HepG2 (cell line): Measurements from ENCODE around the gene PLXDC2. TPM values are rescaled to one million over a fixed set of nuclear protein-coding genes. Genes with fewer than 3 reads are reported as not detected.

ENCODE experiments used
- ATAC-seq: fragments of 200-7000 bp; cut with Tn5 transposase; 3 replicates; pipeline ENCODE4 v1.9.1; 2020; ENCODE audit warnings: mild to moderate bottlenecking, moderate library complexity
- BruUV-seq: library from RNA; stranded (reverse); fragments of 400-500 nt; replicated peaks from 2 replicates; lab custom pipeline; 2021; lab: Mats Ljungman, UMichigan
- CTCF ChIA-PET: fragments of 300-600 bp; formaldehyde crosslinking; extraction: SDS; loops from one replicate; lab custom pipeline; 2021; ENCODE audit warnings: low total read pairs, inconsistent platforms, low intra/inter-chr PET ratio; lab: Yijun Ruan, JAX
- POLR2A ChIA-PET: fragments of 350-600 bp; sonication (Branson Sonifier 250); formaldehyde crosslinking; loops from one replicate; lab custom pipeline; 2020; ENCODE audit warnings: antibody characterized with exemption, inconsistent platforms; lab: Yijun Ruan, JAX
- DNase-seq: peaks from one replicate; pipeline ENCODE4 v3.0.0-alpha.2; 2015; ENCODE audit warnings: low spot score
- FAIRE-seq: peaks from 3 replicates; lab custom pipeline; 2011; peaks lifted over from hg19 to GRCh38; lab: Jason Lieb, UNC
- H2AFZ ChIP-seq: one replicate; pipeline ENCODE4 v1.6.1; 2011; ENCODE audit warnings: low read length, inconsistent platforms
- H3K27ac ChIP-seq: fragments of 300-600 bp; 3 replicates; pipeline ENCODE4 v1.8.0; 2011; ENCODE audit warnings: mixed run types, mild to moderate bottlenecking, mixed read lengths, low read length, inconsistent platforms; ENCODE audit not compliant: insufficient read depth; ENCODE audit errors: extremely low read length
- H3K27me3 ChIP-seq, 2 experiments: fragments of 200-600 bp in 1 of 2; 2 replicates in 1 of 2; 3 replicates in 1 of 2; pipeline versions ENCODE4 v1.6.0 to v1.8.0; 2011; ENCODE audit warnings: low read length in 2 of 2, mild to moderate bottlenecking in 2 of 2, moderate library complexity in 2 of 2, inconsistent platforms in 1 of 2; ENCODE audit not compliant: insufficient read depth in 2 of 2, control insufficient read depth in 1 of 2
- H3K36me3 ChIP-seq, 2 experiments: fragments of 200-600 bp in 1 of 2; replicated peaks in 1 of 2; 2 replicates in 1 of 2; 3 replicates in 1 of 2; pipeline versions ENCODE4 v1.5.1 to v1.8.0; 2011; ENCODE audit warnings: low read length in 2 of 2, inconsistent platforms in 1 of 2; ENCODE audit not compliant: insufficient read depth in 2 of 2, control insufficient read depth in 1 of 2
- H3K4me1 ChIP-seq: 2 replicates; pipeline ENCODE4 v1.5.1; 2012; ENCODE audit warnings: low read length, inconsistent platforms; ENCODE audit not compliant: insufficient read depth
- H3K4me2 ChIP-seq: 2 replicates; pipeline ENCODE4 v1.6.0; 2011; ENCODE audit warnings: low read depth, low read length, inconsistent platforms
- H3K4me3 ChIP-seq, 3 experiments: fragments of 200-600 bp in 1 of 3; sonication (generic), shearing (Covaris generic) in 1 of 3; replicated peaks in 1 of 3; 2 replicates each; pipeline ENCODE4 v1.5.1; 2011 to 2016; ENCODE audit warnings: low read length in 3 of 3, inconsistent platforms in 2 of 3, low read depth in 2 of 3, mild to moderate bottlenecking in 2 of 3, control low read depth in 1 of 3, mixed read lengths in 1 of 3; ENCODE audit not compliant: insufficient read depth in 1 of 3
- H3K79me2 ChIP-seq: one replicate; pipeline ENCODE4 v1.6.1; 2011; ENCODE audit warnings: low read length, inconsistent platforms; ENCODE audit not compliant: insufficient read depth
- H3K9ac ChIP-seq: 2 replicates; pipeline ENCODE4 v1.6.0; 2011; ENCODE audit warnings: mild to moderate bottlenecking, low read depth, low read length, inconsistent platforms; ENCODE audit not compliant: insufficient read depth
- H3K9me3 ChIP-seq: 2 replicates; pipeline ENCODE4 v1.5.1; 2012; ENCODE audit warnings: mild to moderate bottlenecking, low read length
- H4K20me1 ChIP-seq: 2 replicates; pipeline ENCODE4 v1.6.0; 2011; ENCODE audit warnings: inconsistent platforms, mild to moderate bottlenecking, low read length, moderate library complexity; ENCODE audit not compliant: insufficient read depth
- GPN1 ChIP-seq: sonication (generic); formaldehyde crosslinking; IDR thresholded peaks from 2 replicates; pipeline ENCODE4 v1.5.1; 2020; ENCODE audit warnings: missing genetic modification reagents, borderline replicate concordance
- KAT2B ChIP-seq: fragments of 150-350 bp; IDR thresholded peaks from 2 replicates; pipeline ENCODE4 v1.6.1; 2014; ENCODE audit warnings: low read depth, low read length, borderline replicate concordance
- MBD4 ChIP-seq: IDR thresholded peaks from 2 replicates; pipeline ENCODE4 v1.6.1; 2012; ENCODE audit warnings: low read length, inconsistent platforms, borderline replicate concordance
- PTBP1 ChIP-seq: fragments of 200-400 bp; formaldehyde crosslinking; IDR thresholded peaks from 2 replicates; pipeline ENCODE4 v1.6.1; 2018; ENCODE audit warnings: low read length, low read depth; ENCODE audit not compliant: poor library complexity, severe bottlenecking
- RAD21 ChIP-seq: fragments of 450-650 bp; formaldehyde crosslinking; IDR thresholded peaks from 2 replicates; pipeline ENCODE4 v1.5.0; 2020; ENCODE audit warnings: mild to moderate bottlenecking
- TEAD2 ChIP-seq: sonication (generic); formaldehyde crosslinking; IDR thresholded peaks from 2 replicates; pipeline ENCODE4 v1.9.0; 2021; ENCODE audit warnings: missing genetic modification reagents
- ZMAT3 ChIP-seq: sonication (generic); formaldehyde crosslinking; conservative IDR thresholded peaks from 2 replicates; pipeline ENCODE4 v1.7.0; 2021; ENCODE audit warnings: missing genetic modification reagents
- ZNF124 ChIP-seq: sonication (generic); formaldehyde crosslinking; IDR thresholded peaks from 2 replicates; pipeline ENCODE4 v1.4.0; 2020; ENCODE audit warnings: missing genetic modification reagents
- ZNF282 ChIP-seq: fragments of 450-650 bp; IDR thresholded peaks from 2 replicates; pipeline ENCODE4 v1.6.1; 2018; ENCODE audit not compliant: partially characterized antibody
- ZNF552 ChIP-seq: sonication (generic); formaldehyde crosslinking; IDR thresholded peaks from 2 replicates; pipeline ENCODE4 v1.9.0; 2022; ENCODE audit warnings: missing genetic modification reagents, mild to moderate bottlenecking, borderline replicate concordance
- WGBS: methylation state at CpG from one replicate; pipeline ENCODE4 v1.1.6; 2017; ENCODE audit warnings: low lambda C conversion rate; 5-methylcytosine and 5-hydroxymethylcytosine counted together
- in situ Hi-C: cut with HindIII; loops from 2 replicates; pipeline ENCODE4 v1.10.0; 2017; ENCODE audit warnings: low pct_unique_long_range_greater_than_20kb; ENCODE audit not compliant: extremely low pct_ligation_motif_present
- intact Hi-C: fragments of 100-400 bp; cut with micrococcal nuclease; formaldehyde crosslinking; loops from one replicate; pipeline ENCODE4 v1.10.0; 2022; ENCODE audit not compliant: unreplicated experiment
- polyA plus RNA-seq, 8 experiments: library from polyadenylated mRNA; depleted of rRNA in 3 of 8; stranded (reverse) in 7 of 8; unstranded in 1 of 8; fragments of >200 nt; fragmentation: Illumina TruSeq in 4 of 8; extraction: Trizol in 4 of 8; gene quantifications; 2 replicates each; pipeline versions ENCODE4 v1.2.1 to v1.2.3, GENCODE V29; 2011 to 2016; ENCODE audit warnings: low read depth in 4 of 8, missing spikeins in 1 of 8, mixed read lengths in 1 of 8; ENCODE audit not compliant: insufficient read depth in 1 of 8
- total RNA-seq, 5 experiments: library from RNA; depleted of rRNA; stranded (reverse); fragments of >200 nt; fragmentation: Illumina TruSeq; extraction: Trizol; gene quantifications; 2 replicates each; pipeline ENCODE4 v1.2.3, GENCODE V29; 2016; ENCODE audit warnings: low read depth in 1 of 5
- TF ChIP-seq, protein P1 (sequence below): IDR thresholded peaks from 2 replicates; pipeline ENCODE4 v1.6.1; 2016; ENCODE audit warnings: missing biosample characterization, missing genetic modification reagents, low read depth
- TF ChIP-seq, protein P2 (sequence below): sonication (generic); formaldehyde crosslinking; IDR thresholded peaks from 2 replicates; pipeline ENCODE4 v1.4.0; 2020; ENCODE audit warnings: missing genetic modification reagents

The PLXDC2 gene
- total and polyA plus RNA-seq, 2 of the 13 experiments (the other 11 are each of a cell fraction or from before 2014, with no cell fraction given) = 2.1 to 2.4 TPM

DNA sequence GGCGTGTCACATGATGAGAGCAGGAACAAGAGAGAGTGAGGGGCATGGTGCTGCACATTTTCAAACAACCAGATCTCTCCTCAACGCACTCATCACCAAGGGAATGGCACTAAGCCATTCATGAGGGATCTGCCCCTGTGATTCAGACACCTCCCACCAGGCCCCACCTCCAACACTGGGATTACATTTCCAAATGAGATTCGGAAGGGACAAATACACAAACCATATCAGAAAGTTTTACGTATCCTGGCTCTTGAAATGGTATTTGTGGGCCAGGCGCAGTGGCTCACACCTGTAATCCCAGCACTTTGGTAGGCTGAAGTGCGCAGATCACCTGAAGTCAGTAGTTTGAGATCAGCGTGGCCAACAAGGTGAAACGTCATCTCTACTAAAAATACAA lies 189.4 kb downstream of the PLXDC2 start:
- 0 out of 5 replicates have a peak, but pooled peaks cover 0 to 3% of the 10 kb centered on the region in 2 experiments for H3K36me3 ChIP-seq
- no peaks in the 10 kb centered on the region for H3K79me2 ChIP-seq
- CTCF ChIA-PET = no interaction called here
- H3K9me3 ChIP-seq = no peaks in the 10 kb centered on the region
- ATAC-seq = no peak
- no TSS peak for BruUV-seq
- no peak overlapping the region for H3K27ac ChIP-seq
- in situ Hi-C loops (no loop called here), intact Hi-C loops (no loop called here)
- 65% methylated on average over 8 of the region's 8 CpGs for WGBS
- no peak overlapping the region for H3K9ac ChIP-seq
- no peaks in the 10 kb centered on the region for H3K4me1 ChIP-seq
- H2AFZ ChIP-seq = no peak overlapping the region
- H4K20me1 ChIP-seq = no peaks in the 10 kb centered on the region
- no peak overlapping the region for H3K4me3 ChIP-seq
- DNase-seq = no peak
- FAIRE-seq = no peak
- no peak overlapping the region for H3K4me2 ChIP-seq
- TF ChIP-seq ZNF282 = no peak
- no peak for TF ChIP-seq GPN1
- no peak for TF ChIP-seq ZNF124 (CRISPR knock-in tag)
- TF ChIP-seq, protein P1, sequence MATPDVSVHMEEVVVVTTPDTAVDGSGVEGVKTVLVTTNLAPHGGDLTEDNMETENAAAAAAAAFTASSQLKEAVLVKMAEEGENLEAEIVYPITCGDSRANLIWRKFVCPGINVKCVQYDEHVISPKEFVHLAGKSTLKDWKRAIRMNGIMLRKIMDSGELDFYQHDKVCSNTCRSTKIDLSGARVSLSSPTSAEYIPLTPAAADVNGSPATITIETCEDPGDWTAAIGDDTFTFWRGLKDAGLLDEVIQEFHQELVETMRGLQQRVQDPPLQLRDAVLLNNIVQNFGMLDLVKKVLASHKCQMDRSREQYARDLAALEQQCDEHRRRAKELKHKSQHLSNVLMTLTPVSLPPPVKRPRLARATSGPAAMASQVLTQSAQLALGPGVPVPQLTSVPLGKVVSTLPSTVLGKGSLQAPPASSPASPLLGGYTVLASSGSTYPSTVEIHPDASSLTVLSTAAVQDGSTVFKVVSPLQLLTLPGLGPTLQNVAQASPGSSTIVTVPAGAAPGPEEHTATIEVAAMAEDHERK = no peak
- TF ChIP-seq KAT2B = no peak
- no peak for TF ChIP-seq TEAD2 (CRISPR knock-in tag)
- no peak for TF ChIP-seq PTBP1
- TF ChIP-seq, protein P2, sequence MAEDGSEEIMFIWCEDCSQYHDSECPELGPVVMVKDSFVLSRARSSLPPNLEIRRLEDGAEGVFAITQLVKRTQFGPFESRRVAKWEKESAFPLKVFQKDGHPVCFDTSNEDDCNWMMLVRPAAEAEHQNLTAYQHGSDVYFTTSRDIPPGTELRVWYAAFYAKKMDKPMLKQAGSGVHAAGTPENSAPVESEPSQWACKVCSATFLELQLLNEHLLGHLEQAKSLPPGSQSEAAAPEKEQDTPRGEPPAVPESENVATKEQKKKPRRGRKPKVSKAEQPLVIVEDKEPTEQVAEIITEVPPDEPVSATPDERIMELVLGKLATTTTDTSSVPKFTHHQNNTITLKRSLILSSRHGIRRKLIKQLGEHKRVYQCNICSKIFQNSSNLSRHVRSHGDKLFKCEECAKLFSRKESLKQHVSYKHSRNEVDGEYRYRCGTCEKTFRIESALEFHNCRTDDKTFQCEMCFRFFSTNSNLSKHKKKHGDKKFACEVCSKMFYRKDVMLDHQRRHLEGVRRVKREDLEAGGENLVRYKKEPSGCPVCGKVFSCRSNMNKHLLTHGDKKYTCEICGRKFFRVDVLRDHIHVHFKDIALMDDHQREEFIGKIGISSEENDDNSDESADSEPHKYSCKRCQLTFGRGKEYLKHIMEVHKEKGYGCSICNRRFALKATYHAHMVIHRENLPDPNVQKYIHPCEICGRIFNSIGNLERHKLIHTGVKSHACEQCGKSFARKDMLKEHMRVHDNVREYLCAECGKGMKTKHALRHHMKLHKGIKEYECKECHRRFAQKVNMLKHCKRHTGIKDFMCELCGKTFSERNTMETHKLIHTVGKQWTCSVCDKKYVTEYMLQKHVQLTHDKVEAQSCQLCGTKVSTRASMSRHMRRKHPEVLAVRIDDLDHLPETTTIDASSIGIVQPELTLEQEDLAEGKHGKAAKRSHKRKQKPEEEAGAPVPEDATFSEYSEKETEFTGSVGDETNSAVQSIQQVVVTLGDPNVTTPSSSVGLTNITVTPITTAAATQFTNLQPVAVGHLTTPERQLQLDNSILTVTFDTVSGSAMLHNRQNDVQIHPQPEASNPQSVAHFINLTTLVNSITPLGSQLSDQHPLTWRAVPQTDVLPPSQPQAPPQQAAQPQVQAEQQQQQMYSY (CRISPR knock-in tag) = no peak
- no peak for TF ChIP-seq RAD21 (CRISPR knock-in tag)
- TF ChIP-seq ZMAT3 (CRISPR knock-in tag) = no peak
- TF ChIP-seq MBD4 = no peak
- no peak for TF ChIP-seq ZNF552
- H3K27me3 ChIP-seq = no peaks in the 10 kb centered on the region
- POLR2A ChIA-PET = no interaction called here
